HL-60/S4 treated with retinoic acid at 250 ng/mL for 4 days and 3 days (cell line): Measurements from ENCODE around the gene TXN2.
"Not testable (repeated sequence)": the region's sequence is repeated elsewhere in the genome, so short reads cannot be mapped to it uniquely, and the experiment has no call there.

Experiments
- in situ Hi-C: fragments of 300-500 bp; cut with MboI; formaldehyde crosslinking; loops from 2 replicates; pipeline ENCODE4 v1.7.0; 2022; ENCODE audit warnings: low sequenced_read_pairs

The TXN2 gene

DNA sequence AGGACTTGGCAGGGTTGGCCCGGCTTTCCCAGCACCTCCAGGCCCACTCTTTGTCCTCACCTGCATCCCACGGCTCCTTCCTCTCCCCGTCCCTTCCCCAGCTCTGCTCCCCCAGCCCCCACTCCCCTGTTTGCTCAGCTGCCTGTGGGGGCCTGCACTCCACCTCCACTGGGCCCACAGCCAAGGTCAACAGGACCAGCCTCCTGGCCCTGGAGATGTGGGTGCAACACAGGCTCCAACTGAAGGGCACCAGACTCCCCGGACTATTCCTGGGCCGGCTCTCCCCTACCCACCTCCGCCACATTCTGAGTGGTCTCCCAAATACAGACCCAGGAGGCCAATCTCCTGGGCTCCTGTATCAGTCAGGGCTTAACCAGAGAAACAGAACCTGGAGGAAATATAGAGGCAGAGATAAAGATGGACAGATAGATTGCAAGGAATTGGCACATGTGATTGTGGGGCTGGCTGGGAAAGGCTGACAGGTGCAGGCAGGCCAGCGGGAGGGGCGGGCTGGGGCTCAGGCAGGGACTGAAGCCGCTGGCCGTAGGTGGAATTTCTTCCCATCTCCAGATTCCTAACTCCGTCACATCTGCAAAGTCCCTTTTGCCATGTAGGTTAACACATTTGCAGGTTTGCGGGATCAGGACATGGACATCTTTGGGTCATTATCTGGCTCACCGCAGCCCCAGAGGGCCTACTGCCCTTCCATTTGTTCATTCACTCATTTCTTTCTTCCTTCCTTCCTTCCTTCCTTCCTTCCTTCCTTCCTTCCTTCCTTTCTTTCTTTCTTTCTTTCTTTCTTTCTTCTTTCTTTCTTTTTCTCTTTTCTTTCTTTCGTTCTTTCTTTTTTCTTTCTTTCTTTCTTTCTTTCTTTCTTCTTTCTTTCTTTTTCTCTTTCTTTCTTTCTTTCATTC, 47.9 kb downstream of the TXN2 start:
- in situ Hi-C loops: no loop called here

DNA sequence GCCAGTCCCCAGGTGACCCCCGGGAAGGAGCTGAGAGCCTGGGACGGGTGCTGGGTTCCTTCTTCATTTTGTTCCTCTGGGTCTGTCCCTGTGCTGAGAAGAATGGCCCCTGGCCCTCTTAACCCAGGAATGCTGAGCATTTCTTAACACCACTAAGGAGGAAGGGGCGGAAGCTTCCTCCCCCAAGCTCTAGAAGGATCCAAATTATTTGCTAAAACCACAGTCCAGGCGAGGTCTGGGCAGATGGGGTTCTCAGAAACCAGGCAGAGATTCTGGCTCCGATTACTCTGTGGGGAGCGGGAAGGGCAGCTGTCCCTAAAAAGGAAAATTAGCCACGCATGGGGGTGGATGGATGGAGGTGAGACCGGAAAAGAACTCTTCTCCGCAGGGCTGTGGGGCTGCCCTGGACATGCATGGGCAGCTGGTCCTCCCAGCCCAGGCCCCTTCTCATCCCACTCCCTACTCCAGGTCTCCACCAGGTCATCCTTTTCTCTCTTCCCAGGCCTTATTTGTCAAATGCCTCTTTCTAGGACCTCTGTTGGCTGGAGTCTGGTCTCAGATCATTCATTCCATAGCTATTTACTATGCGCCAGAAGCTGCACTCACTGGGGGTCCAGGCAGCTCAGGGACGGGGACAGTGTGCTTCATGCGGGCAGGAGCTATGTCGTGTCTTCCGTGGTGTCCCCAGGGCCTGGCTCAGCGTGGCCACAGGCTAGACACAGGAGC, 48.7 kb downstream of the TXN2 start:
- in situ Hi-C loops: no loop called here

- in situ Hi-C loops: no loop called here
These were observed 49.5 kb downstream of the TXN2 start for GRCh38 chr22:36431977-36432376.

- in situ Hi-C loops: no loop called here
These were observed 50.6 kb downstream of the TXN2 start for GRCh38 chr22:36430863-36431262.

DNA sequence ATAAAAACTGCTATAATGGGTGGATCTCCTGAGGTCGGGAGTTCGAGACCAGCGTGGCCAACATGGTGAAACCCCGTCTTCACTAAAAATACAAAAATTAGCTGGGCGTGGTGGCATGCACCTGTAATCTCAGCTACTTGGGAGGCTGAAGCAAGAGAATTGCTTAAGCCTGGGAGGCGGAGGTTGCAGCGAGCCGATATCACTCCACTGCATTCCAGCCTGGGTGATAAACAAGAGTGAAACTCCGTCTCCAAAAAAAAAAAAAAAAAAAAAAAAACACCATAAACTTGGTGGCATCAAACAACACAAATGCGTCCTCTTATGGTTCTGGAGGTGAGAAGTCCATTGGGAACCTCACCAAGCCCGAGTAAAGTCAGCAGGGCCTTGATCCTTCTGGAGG, 53.5 kb downstream of the TXN2 start:
- in situ Hi-C loops: not testable (repeated sequence)

- in situ Hi-C loops: no loop called here
These were observed 55.4 kb downstream of the TXN2 start for GRCh38 chr22:36425977-36426523.

- in situ Hi-C loops: no loop called here
These were observed 56.4 kb downstream of the TXN2 start for GRCh38 chr22:36424901-36425579.

DNA sequence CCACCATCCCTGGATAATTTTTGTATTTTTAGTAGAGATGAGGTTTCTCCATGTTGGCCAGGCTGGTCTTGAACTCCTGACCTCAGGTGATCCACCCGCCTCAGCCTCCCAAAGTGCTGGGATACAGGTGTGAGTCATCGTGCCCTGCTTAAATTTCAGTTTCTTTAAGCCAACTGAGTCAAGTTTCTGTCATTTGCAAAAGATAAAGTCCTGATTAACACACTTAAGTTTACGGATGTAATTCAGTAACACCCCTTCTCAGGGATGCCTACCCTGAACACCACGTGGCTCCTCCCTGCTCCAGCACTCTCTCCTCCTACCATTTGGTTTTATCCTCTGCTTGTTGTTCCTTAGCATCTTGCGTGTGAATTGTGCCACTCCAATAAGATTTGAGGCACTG, 57.0 kb downstream of the TXN2 start:
- in situ Hi-C loops: not testable (repeated sequence)

- in situ Hi-C loops: no loop called here
These were observed 57.7 kb downstream of the TXN2 start for GRCh38 chr22:36423461-36424404.

DNA sequence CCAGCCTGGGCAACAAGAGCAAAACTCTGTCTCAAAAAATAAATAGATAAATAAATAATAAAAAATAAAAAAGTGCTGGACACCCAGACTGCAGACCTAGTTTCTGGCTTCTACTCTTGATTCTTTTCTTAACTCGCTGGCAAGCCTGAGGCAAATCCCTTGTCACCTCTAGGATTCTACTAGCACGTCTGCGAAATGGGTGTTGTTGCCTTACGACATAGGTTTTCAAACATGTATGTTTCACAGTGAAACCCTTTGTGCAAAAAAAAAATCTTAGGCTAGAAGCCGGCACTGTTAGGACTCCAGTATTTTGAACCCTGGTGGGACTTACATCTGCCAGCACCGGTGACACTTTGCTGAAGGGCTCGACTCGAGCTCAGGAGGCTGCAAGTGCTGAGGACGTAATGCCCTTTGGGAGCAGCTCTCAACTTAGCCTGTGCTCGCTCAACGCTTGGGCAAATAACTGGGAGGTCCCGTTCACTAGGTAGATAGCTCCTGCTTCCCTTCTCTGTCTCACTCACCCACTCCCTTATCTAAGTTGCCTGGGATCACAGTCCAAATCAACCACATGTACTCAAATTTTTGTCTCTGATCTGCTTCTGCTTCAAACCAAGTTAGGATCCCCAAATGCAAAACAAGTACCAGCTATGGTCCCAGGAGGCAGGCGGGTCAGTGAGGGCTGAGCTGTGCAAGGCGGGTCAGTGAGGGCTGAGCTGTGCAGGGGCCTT, 59.0 kb downstream of the TXN2 start:
- in situ Hi-C loops: no loop called here

DNA sequence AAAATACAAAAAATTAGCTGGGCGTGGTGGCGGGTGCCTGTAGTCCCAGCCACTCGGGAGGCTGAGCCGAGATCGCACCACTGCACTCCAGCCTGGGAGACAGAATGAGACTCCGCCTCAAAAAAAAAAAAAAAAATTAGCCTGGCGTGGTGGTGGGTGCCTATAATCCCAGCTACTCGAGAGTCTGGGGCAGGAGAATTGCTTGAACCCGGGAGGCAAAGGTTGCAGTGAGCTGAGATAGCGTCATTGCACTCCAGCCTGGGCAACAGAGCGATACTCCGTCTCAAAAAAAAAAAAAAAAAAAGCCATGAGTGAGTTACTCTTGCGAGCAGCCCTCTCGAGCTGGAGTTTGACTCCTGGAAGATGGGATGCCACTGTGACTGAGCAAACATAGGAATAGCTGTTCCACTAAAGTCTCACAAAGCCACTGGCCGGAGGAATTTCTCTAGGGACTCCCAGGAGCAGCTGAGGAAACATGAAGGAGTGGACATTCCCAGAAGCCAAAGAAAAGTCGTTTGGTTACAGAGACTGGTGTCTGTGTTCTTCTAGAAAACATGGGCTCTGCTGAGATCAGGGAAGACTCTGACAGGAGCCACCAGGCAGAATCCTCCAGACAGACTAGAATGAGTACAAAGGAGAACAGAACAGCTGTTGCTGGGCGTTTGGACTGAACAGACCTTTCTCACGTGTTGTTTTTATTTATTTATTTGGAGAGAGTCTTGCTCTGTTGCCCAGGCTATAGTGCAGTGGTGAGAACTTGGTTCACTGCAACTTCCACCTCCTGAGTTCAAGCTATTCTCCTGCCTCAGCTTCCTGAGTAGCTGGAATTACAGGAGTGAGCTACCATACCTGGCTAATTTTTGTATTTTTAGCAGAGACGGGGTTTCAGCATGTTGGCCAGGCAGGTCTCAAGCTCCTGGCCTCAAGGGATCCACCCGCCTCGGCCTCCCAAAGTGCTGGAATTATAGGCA, 61.2 kb downstream of the TXN2 start:
- in situ Hi-C loops: no loop called here

GRCh38 chr22:36419177-36419911, 62.1 kb downstream of the TXN2 start:
- in situ Hi-C loops: no loop called here

DNA sequence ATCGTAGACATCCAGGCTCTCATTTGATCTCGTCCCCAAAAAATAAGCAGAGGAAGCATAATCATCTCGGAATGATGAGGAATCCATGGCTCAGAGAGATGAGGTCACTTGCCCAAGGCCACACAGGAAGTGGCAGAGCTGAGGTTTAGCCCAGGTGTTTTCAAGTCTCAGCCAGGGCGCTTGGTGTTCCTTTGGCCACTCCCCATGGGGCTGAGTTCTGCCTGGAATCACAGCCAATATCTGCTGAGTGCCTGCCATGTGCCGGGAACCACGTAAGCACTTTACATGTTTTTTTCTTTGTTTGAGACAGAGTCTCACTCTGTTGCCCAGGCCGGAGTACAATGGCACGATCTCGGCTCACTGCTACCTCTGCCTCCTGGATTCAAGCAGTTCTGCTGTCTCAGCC, 64.2 kb downstream of the TXN2 start:
- in situ Hi-C loops: no loop called here
